ENCODE measurements around the gene DSCAML1. TPM values are rescaled to one million over a fixed set of nuclear protein-coding genes. Genes with fewer than 3 reads are reported as not detected.

Gene DSCAML1
- total and polyA plus RNA-seq, 7 donors: 0.04 to 0.52 (median 0.06) TPM

DNA sequence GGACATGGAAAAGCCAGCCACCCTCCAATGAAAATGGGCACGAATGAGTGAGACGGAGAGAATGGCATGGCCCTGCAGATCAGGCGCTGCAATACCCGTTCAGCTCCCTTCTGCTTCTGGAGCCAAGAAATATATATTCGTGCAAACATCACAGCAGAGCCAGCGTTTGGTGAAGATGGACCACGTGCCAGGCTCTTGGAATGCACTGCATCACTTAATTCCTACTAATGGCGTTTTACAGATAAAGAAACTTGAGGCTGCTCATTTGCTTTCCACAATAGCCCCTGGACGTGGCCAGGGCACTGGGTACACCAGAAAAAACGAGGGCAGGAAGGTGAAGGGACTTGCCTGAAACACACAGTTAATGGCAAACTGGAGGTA, 29.2 kb upstream of the DSCAML1 start:
- intact Hi-C loops (cut with DNase I): no loop called here
- Histone ChIP-seq H3K4me1 (peaks cover 12% of the 10 kb centered on the region), H3K36me3 (ENCODE audit: insufficient read depth in 1 of 2, low read depth in 1 of 2) (no peaks in the 10 kb centered on the region), H3K27ac (no peak overlapping the region), H3K9me3 (no peaks in the 10 kb centered on the region), H3K27me3 (ENCODE audit: insufficient read depth in 3 of 3, low read length in 2 of 3) (no peaks in the 10 kb centered on the region), H3K4me3 (no peak overlapping the region)
- ATAC-seq (no peak), DNase-seq (no peak)
- TF ChIP-seq, protein P1, sequence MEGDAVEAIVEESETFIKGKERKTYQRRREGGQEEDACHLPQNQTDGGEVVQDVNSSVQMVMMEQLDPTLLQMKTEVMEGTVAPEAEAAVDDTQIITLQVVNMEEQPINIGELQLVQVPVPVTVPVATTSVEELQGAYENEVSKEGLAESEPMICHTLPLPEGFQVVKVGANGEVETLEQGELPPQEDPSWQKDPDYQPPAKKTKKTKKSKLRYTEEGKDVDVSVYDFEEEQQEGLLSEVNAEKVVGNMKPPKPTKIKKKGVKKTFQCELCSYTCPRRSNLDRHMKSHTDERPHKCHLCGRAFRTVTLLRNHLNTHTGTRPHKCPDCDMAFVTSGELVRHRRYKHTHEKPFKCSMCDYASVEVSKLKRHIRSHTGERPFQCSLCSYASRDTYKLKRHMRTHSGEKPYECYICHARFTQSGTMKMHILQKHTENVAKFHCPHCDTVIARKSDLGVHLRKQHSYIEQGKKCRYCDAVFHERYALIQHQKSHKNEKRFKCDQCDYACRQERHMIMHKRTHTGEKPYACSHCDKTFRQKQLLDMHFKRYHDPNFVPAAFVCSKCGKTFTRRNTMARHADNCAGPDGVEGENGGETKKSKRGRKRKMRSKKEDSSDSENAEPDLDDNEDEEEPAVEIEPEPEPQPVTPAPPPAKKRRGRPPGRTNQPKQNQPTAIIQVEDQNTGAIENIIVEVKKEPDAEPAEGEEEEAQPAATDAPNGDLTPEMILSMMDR (IDR thresholded peaks at IDR 0.05): no peak
- 70 to 85% (median 72%) methylated on average over 10 of the region's 10 CpGs for WGBS, 3 donors

DNA sequence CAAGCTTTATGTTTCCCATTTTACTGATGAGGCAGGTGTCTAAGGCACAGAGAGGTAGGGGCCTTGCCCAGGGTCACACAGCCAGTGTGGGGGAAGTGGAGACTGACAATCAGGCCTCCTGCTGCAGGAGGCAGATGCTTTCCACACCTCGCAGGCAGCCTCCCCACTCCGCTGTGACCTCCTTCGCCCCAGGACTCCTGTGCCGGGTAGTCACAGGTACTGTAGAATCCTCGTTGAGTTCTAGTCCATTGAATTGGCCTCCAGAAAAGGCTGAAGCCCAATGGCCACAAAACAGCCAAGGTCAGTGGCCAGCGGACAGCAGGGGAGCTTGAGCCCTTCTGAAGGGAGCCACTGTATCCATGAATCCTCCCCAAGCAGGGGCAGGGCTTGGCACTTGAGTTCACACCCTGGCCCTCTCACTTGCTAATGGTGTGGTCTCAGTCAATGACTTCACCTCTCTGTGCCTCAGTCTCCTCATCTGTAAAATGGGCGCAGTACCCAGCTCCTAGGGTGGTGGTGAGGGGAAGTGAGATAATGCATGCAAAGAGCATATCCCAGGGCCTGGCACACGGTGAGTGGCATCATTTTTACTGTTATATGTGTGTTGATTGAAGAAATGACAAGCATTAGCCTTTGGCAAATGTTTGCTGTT, 28.6 kb upstream of the DSCAML1 start:
- TF ChIP-seq, protein P1 (IDR thresholded peaks at IDR 0.05): no peak
- peaks cover 12% of the 10 kb centered on the region for H3K4me1 ChIP-seq
- ATAC-seq (no peak), DNase-seq (no peak)
- WGBS, 3 donors: 89 to 95% (median 92%) methylated on average over 8 of the region's 8 CpGs
- H3K4me3 ChIP-seq: no peak overlapping the region
- no peaks in the 10 kb centered on the region for H3K27me3 ChIP-seq (ENCODE audit: insufficient read depth in 3 of 3, low read length in 2 of 3)
- H3K27ac ChIP-seq: no peak overlapping the region
- no peaks in the 10 kb centered on the region for H3K36me3 ChIP-seq (ENCODE audit: insufficient read depth in 1 of 2, low read depth in 1 of 2)
- intact Hi-C loops (cut with DNase I): no loop called here
- H3K9me3 ChIP-seq: no peaks in the 10 kb centered on the region

DNA sequence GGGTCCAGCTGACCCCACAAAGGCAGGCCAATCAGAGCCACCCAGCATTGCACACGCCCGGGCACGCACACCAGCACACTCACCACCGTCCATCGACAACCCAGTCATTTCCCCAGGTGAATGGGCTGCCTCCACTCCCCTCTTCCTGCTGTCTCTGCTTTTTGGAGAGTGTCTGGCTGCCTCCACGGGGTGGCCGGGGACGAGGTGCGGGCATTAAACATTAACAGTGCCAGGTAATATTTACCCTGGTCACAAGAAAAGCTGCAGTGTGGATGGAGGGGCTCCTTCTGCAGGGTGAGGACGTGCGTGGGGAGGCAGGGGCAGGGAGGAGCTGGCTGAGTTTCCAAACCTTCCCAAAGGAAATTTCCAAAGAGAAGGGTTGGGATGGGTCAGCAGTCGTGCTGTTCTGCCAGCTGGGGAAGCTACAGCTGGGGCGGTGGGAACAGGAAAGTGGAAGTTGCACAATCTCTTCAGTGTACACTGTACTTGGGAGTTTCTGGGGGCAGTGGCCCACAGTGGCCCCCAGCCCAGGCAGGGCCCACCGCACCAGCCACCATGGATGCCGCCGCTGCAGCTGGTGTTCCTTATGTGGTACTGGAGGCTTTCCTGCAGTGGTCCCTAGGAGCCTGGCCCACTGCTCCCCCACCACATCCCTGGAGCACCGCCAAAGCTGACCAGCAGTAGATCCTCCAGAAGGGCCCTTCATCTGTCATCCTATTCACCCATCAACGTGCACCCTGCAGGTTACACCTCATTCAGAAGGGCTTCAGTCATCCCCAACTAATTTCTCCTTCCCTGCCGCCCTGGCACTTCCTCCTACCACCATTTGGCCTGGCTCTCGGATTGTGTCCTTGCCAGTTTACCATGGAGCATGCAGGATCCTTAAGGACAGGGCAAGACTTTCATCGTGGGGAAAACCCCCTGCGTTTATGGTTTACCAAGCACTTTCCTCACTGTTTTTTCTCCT, 27.8 kb upstream of the DSCAML1 start, which contains the start of gene FXYD2:
TSS of gene FXYD2 (minus strand) at position 174 of the 967 bp plus-strand sequence. CDS start at position 108, 66 bp downstream.
- Histone ChIP-seq H3K27me3 (ENCODE audit: insufficient read depth in 3 of 3, low read length in 2 of 3) (no peaks in the 10 kb centered on the region), H3K4me1 (peaks cover 12% of the 10 kb centered on the region), H3K4me3 (no peak within 1 kb of the TSS), H3K27ac (peak within 1 kb of the TSS; percentile 55), H3K9me3 (no peaks in the 10 kb centered on the region), H3K36me3 (ENCODE audit: insufficient read depth in 1 of 2, low read depth in 1 of 2) (no peaks in the 10 kb centered on the region)
- ATAC-seq (peak in 3 of 4 donors; percentile 38 to 63 (median 47)), DNase-seq (peak; percentile 61 to 74)
- 53 to 58% (median 57%) methylated on average over 22 of the region's 22 CpGs for WGBS, 3 donors
- TF ChIP-seq, protein P1 (IDR thresholded peaks at IDR 0.05): no peak
- intact Hi-C loops (cut with DNase I): no loop called here

DNA sequence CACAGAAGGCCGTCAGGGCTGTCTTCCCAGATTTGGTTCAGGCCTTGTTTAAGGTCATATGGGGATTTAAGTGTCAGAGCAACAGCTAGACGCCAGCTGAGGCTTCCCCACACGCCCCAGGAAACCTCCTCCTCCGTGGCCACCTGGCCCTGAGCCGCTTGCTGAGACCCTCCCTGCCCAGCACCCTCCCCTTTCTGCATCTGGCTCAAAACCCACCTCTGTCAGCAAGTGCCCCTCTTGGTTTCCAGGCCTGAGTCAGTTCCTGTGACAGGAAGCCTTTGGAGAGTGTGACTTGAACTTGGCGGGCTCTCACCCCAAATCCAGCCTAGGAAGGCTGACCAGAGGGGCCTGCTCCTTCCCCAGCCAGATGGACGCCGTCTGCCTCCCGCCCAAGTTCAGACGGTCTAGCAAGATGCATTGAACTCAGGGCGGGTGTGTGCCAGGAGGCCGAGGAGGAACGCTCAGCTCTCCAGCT, 27.0 kb upstream of the DSCAML1 start:
- intact Hi-C loops (cut with DNase I): no loop called here
- TF ChIP-seq, protein P1 (IDR thresholded peaks at IDR 0.05): no peak
- 41 to 56% (median 48%) methylated on average over 13 of the region's 13 CpGs for WGBS, 3 donors
- Histone ChIP-seq H3K4me1 (peaks cover 12% of the 10 kb centered on the region), H3K27ac (peak overlapping the region; percentile 55), H3K36me3 (ENCODE audit: insufficient read depth in 1 of 2, low read depth in 1 of 2) (no peaks in the 10 kb centered on the region), H3K27me3 (ENCODE audit: insufficient read depth in 3 of 3, low read length in 2 of 3) (no peaks in the 10 kb centered on the region), H3K4me3 (no peak overlapping the region), H3K9me3 (no peaks in the 10 kb centered on the region)
- ATAC-seq (peak; percentile 21 to 57 (median 46)), DNase-seq (peak; percentile 77 to 80)

Measured in psoas muscle (tissue), 8 donors.